Measurements from ENCODE around the gene KLRB1.
A peak's percentile ranks its signal among the peaks of the same experiment; 100 is the strongest.
"Not testable (repeated sequence)": the region's sequence is repeated elsewhere in the genome, so short reads cannot be mapped to it uniquely, and the experiment has no call there.

KLRB1 gene

DNA sequence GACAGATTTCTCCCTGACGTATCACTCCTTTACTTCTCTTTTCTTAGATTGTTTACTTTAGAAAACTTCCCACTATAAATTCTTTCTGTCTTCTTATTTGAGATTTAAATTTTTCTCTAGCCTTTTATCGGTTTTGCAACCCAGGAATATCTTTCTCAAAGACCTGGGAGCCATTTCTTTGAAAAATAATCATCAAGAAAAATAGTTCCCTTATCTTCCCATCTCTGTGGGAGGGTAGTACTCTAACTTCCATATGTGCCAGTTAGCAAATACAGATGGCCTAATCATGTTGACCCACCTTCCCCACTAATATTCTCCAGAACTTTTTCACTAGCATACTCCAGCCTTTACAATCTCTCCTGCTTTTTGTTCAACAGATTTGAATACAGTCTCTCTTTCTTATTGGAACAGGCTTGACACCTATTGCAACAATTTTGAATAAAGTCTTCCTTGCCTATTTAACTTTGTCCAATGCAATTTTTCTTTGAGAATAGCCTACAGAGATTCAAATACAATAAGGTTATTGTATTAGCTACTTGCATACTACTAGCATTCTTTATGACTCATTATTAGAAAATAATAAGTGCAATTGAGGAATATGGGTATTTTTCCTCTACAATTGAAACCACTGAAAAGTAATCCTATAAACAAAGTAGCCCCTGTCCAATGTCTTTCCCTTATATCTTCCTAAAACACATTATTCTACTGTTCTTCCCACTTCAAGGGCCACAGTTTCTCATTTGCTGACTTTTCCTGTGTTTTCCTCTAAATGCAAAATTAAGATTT lies 27.4 kb upstream of the KLRB1 start:
- no peaks in the 10 kb centered on the region for H3K9me3 Mint-ChIP-seq
- ATAC-seq: no peak
- H3K4me1 Mint-ChIP-seq: peaks cover 43% of the 10 kb centered on the region
- H3K4me3 Mint-ChIP-seq: no peak overlapping the region
- H3K27ac Mint-ChIP-seq: peak overlapping the region; percentile 65
- DNase-seq (ENCODE audit: low spot score in 2 of 2): no peak
- no peaks in the 10 kb centered on the region for H3K36me3 Mint-ChIP-seq

DNA sequence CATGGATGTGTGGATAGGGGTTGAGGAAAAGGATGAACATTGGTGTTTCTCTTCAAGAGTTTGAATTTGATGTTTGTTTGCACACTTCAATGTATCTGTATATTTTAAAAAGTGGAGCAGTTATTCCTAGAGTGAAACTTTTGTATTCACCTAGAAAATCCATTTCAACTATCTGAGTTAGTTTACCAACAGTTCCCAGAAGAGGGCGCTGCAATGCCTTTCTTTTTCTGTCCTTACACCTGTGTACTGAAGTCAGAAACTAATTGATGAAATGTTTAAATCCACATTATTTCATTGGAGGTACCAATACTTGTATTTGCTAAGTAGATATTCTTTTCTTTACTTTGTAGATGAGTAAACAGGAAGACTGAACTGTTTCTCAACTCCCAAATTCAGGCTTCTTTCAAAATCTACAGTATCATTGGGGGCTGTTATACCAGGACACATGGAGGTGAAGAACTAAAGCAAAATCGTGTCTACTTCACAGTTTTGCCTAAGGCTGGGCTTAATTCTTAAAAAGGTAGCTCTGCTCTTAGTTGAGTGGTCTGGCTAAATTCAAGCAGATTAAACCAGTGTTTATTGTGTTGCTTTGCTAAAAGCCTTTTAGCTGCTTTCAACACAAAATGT lies 26.6 kb upstream of the KLRB1 start:
- ATAC-seq: peak; percentile 66
- peaks cover 47% of the 10 kb centered on the region for H3K4me1 Mint-ChIP-seq
- H3K36me3 Mint-ChIP-seq: no peaks in the 10 kb centered on the region
- H3K27ac Mint-ChIP-seq: peak overlapping the region; percentile 65
- DNase-seq (ENCODE audit: low spot score in 2 of 2): peak; percentile 66 to 83
- no peak overlapping the region for H3K4me3 Mint-ChIP-seq
- no peaks in the 10 kb centered on the region for H3K9me3 Mint-ChIP-seq

DNA sequence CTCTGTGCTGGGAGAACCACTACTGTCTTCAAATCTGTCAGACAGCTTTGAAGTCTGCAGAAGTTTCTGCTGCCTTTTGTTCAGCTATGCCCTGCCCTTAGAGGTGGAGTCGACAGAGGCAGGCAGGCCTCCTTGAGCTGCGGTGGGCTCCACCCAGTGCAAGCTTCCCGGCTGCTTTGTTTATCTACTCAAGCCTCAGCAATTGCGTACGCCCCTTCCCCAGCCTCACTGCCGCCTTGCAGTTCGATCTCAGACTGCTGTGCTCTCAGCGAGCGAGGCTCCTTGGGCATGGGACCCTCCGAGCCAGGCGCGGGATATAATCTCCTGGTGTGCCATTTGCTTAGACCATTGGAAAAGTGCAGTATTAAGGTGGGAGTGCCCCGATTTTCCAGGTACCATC lies 25.1 kb upstream of the KLRB1 start:
- no peaks in the 10 kb centered on the region for H3K36me3 Mint-ChIP-seq
- no peak overlapping the region for H3K4me3 Mint-ChIP-seq
- DNase-seq (ENCODE audit: low spot score in 2 of 2) (no peak), ATAC-seq (no peak)
- no peaks in the 10 kb centered on the region for H3K9me3 Mint-ChIP-seq
- H3K27ac Mint-ChIP-seq: no peak overlapping the region
- H3K4me1 Mint-ChIP-seq: peaks cover 47% of the 10 kb centered on the region

- Mint-ChIP-seq H3K4me1 (peaks cover 23% of the 10 kb centered on the region), H3K27ac (no peak overlapping the region), H3K9me3 (peaks cover 15% of the 10 kb centered on the region), H3K36me3 (peaks cover 4% of the 10 kb centered on the region), H3K4me3 (no peak overlapping the region)
- peak; percentile 85 for ATAC-seq
- DNase-seq (ENCODE audit: low spot score in 2 of 2): no peak
Measured at GRCh38 chr12:9626821-9627220, 19.1 kb upstream of the KLRB1 start.

DNA sequence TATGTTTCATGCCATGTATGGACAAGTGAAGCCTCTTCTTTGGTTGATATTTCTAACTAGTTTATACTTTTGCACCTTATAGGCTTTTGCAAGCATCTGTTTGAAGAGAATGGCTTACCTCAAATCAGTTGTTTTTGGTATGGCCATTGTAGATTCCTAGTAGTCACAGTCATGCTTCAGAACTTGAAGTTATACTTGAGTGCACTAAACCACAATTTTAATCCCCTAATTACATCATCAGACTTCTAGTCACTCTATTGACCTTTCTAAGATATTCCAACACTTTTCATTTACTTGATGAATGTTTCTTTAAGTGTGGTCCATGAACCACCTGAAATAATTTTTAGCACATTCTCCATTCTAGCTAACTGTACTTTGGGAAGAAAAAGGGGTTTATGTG lies 18.6 kb upstream of the KLRB1 start:
- peaks cover 4% of the 10 kb centered on the region for H3K36me3 Mint-ChIP-seq
- H3K4me1 Mint-ChIP-seq: peaks cover 23% of the 10 kb centered on the region
- H3K4me3 Mint-ChIP-seq: no peak overlapping the region
- no peak overlapping the region for H3K27ac Mint-ChIP-seq
- peaks cover 15% of the 10 kb centered on the region for H3K9me3 Mint-ChIP-seq
- ATAC-seq (peak; percentile 66), DNase-seq (ENCODE audit: low spot score in 2 of 2) (no peak)

- DNase-seq (ENCODE audit: low spot score in 2 of 2): no peak
- peaks cover 15% of the 10 kb centered on the region for H3K4me1 Mint-ChIP-seq
- no peak for ATAC-seq
- H3K36me3 Mint-ChIP-seq: peaks cover 4% of the 10 kb centered on the region
- H3K4me3 Mint-ChIP-seq: no peak overlapping the region
- H3K9me3 Mint-ChIP-seq: peaks cover 15% of the 10 kb centered on the region
- no peak overlapping the region for H3K27ac Mint-ChIP-seq
Measured at GRCh38 chr12:9625019-9625418, 17.3 kb upstream of the KLRB1 start.

- peaks cover 16% of the 10 kb centered on the region for H3K9me3 Mint-ChIP-seq
- peak overlapping the region; percentile 96 for H3K27ac Mint-ChIP-seq
- peak overlapping the region; percentile 66 for H3K4me3 Mint-ChIP-seq
- no peak for ATAC-seq
- H3K36me3 Mint-ChIP-seq: peaks cover 11% of the 10 kb centered on the region
- DNase-seq (ENCODE audit: low spot score in 2 of 2): no peak
- H3K4me1 Mint-ChIP-seq: peaks cover 48% of the 10 kb centered on the region
Measured at GRCh38 chr12:9619411-9620179, 11.9 kb upstream of the KLRB1 start.

DNA sequence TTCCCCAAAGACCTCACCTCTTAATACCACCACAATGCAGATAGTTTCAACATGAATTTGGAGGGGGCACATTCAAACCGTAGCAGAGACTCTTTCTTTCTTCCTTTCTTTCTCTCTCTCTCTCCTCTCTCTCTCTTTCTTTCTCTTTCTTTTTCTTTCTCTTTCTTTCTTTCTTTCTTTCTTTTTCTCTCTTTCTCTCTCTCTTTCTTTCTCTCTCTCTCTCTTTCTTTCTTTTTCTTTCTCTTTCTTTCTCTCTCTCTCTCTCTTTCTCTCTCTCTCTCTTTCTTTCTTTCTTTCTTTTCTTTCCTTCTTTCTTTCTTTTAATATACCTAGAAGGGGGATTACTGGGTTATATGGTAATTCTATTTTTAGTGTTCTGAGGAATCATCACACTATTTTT lies 11.2 kb upstream of the KLRB1 start:
- H3K4me3 Mint-ChIP-seq: peak overlapping the region; percentile 66
- DNase-seq (ENCODE audit: low spot score in 2 of 2); H3K36me3 Mint-ChIP-seq; H3K9me3 Mint-ChIP-seq; ATAC-seq: not testable (repeated sequence)
- H3K4me1 Mint-ChIP-seq: peaks cover 55% of the 10 kb centered on the region
- H3K27ac Mint-ChIP-seq: peak overlapping the region; percentile 96

DNA sequence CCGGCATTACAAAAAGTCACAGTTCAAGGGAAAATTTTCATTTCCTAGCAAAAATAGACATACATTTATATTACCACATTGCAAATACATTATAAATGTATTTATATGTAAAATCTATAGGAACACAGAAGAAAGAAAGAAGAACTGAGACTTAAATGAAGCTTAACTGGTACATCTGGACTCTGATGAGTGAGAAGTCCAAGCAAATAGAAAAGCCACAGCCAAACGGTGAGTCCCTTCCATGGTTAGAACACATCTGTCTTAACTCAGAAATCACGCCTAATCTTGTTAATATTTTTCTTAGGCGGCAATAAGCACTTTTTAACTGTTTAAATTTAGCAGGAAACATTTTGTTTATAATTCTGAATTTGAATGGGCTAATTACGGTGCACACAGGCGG lies 9.4 kb upstream of the KLRB1 start:
- Mint-ChIP-seq H3K27ac (peak overlapping the region; percentile 96), H3K4me3 (peak overlapping the region; percentile 66), H3K4me1 (peaks cover 65% of the 10 kb centered on the region), H3K36me3 (peaks cover 7% of the 10 kb centered on the region), H3K9me3 (peaks cover 5% of the 10 kb centered on the region)
- DNase-seq (ENCODE audit: low spot score in 2 of 2): no peak
- ATAC-seq: no peak

GRCh38 chr12:9615420-9616136 lies 7.9 kb upstream of the KLRB1 start:
- H3K4me1 Mint-ChIP-seq: peaks cover 76% of the 10 kb centered on the region
- DNase-seq (ENCODE audit: low spot score in 2 of 2): no peak
- peak overlapping the region; percentile 90 for H3K27ac Mint-ChIP-seq

DNA sequence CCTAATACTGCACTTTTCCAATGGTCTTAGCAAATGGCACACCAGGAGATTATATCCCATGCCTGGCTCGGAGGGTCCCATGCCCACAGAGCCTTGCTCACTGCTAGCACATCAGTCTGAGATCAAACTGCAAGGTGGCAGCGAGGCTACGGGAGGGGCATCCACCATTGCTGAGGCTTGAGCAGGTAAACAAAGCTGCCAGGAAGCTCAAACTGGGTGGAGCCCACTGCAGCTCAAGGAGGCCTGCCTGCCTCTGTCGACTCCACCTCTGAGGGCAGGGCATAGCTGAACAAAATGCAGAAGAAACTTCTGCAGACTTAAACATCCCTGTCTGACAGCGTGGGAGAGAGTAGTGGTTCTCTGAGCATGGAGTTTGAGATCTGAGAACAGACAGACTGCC lies 2.9 kb upstream of the KLRB1 start:
- ATAC-seq; H3K36me3 Mint-ChIP-seq; H3K9me3 Mint-ChIP-seq; DNase-seq (ENCODE audit: low spot score in 2 of 2); H3K4me3 Mint-ChIP-seq: not testable (repeated sequence)
- H3K4me1 Mint-ChIP-seq: peaks cover 57% of the 10 kb centered on the region
- H3K27ac Mint-ChIP-seq: peak overlapping the region; percentile 13

More at GRCh38 chr12:9615420-9616136, 7.9 kb upstream of the KLRB1 start:
- Mint-ChIP-seq H3K9me3 (peaks cover 9% of the 10 kb centered on the region), H3K36me3 (peaks cover 7% of the 10 kb centered on the region), H3K4me3 (peak overlapping the region; percentile 56)
- ATAC-seq: peak; percentile 42

- peak overlapping the region; percentile 95 for H3K27ac Mint-ChIP-seq
- H3K9me3 Mint-ChIP-seq: peaks cover 5% of the 10 kb centered on the region
Measured at GRCh38 chr12:9606736-9607372, 862 bp downstream of the KLRB1 start.

DNA sequence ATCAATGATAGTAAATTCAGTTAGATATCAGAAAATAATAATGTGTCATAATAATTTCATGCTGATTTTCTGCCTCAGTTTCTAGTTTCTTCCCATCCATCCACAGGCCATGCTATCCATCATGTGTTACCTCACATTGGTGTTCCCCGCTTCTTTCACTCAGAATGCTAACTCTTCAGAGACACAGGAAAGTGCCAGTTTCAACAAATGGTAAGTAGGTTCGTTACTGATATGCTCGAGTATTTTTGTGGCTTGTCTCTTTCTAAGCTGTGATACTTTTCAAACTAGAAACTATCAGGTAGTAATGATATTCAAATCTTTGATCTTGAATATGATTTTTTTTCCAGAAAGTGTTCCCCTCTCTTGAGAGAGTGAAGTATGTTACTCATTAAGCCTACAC lies 1.5 kb downstream of the KLRB1 start:
- DNase-seq (ENCODE audit: low spot score in 2 of 2) (no peak), ATAC-seq (no peak)
- Mint-ChIP-seq H3K36me3 (peaks cover 22% of the 10 kb centered on the region), H3K27ac (peak overlapping the region; percentile 95), H3K4me3 (peak overlapping the region; percentile 81), H3K9me3 (peaks cover under 1% of the 10 kb centered on the region), H3K4me1 (peaks cover 41% of the 10 kb centered on the region)

More at GRCh38 chr12:9606736-9607372, 862 bp downstream of the KLRB1 start:
- H3K4me1 Mint-ChIP-seq: peaks cover 41% of the 10 kb centered on the region
- peak overlapping the region; percentile 81 for H3K4me3 Mint-ChIP-seq
- DNase-seq (ENCODE audit: low spot score in 2 of 2) (no peak), ATAC-seq (no peak)
- H3K36me3 Mint-ChIP-seq: peaks cover 19% of the 10 kb centered on the region

DNA sequence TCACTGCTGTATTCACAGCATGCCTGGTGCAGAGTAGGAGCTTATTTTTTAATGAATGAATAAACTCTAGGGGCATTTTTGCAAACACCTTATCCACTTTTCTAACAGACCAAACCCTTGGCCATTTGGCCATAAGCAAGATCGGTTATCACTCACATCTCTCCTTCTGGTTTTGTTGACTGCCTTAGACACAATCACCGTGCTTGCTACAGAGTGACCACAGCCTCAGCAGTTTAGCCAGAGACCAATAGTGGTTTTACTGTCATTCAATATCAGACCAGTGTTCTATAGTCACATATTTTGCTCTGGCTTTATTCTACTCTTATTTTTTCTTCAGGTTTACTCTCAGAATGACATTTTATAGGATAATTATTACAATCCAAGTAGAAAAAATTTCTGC lies 2.2 kb downstream of the KLRB1 start:
- peaks cover 40% of the 10 kb centered on the region for H3K4me1 Mint-ChIP-seq
- ATAC-seq: no peak
- H3K9me3 Mint-ChIP-seq: no peaks in the 10 kb centered on the region
- H3K27ac Mint-ChIP-seq: peak overlapping the region; percentile 95
- peaks cover 24% of the 10 kb centered on the region for H3K36me3 Mint-ChIP-seq
- H3K4me3 Mint-ChIP-seq: peak overlapping the region; percentile 81
- no peak for DNase-seq (ENCODE audit: low spot score in 2 of 2)
